Mesenchymal stem cell (in vitro differentiated cells and primary cell): ENCODE data around the gene CLEC6A.

Source experiments
- DNase-seq: peaks from one replicate; pipeline ENCODE4 v3.0.0-alpha.2; 2013
- H2AFZ ChIP-seq: one replicate; pipeline ENCODE4 v1.6.1; 2013; ENCODE audit warnings: low read depth, mild to moderate bottlenecking, control low read depth, inconsistent platforms, low read length, moderate library complexity
- H2AK5ac ChIP-seq: 2 replicates; pipeline ENCODE4 v1.6.1; 2013; ENCODE audit warnings: low read length, moderate library complexity, mild to moderate bottlenecking, inconsistent platforms; ENCODE audit not compliant: severe bottlenecking
- H2BK120ac ChIP-seq: one replicate; pipeline ENCODE4 v1.6.1; 2013; ENCODE audit warnings: low read depth, mild to moderate bottlenecking, inconsistent platforms, low read length, moderate library complexity
- H2BK12ac ChIP-seq, 2 experiments: one replicate each; pipeline ENCODE4 v1.6.1; 2013; ENCODE audit warnings: inconsistent platforms in 2 of 2, low read length in 2 of 2, mild to moderate bottlenecking in 2 of 2, moderate library complexity in 2 of 2, control low read depth in 1 of 2
- H2BK15ac ChIP-seq: one replicate; pipeline ENCODE4 v1.6.1; 2013; ENCODE audit warnings: mild to moderate bottlenecking, low read depth, inconsistent platforms; ENCODE audit not compliant: poor library complexity, severe bottlenecking
- H2BK5ac ChIP-seq: 2 replicates; pipeline ENCODE4 v1.6.1; 2013; ENCODE audit warnings: low read depth, mild to moderate bottlenecking, low read length, control low read depth, inconsistent platforms; ENCODE audit not compliant: poor library complexity, severe bottlenecking
- H3K14ac ChIP-seq, 2 experiments: one replicate each; pipeline ENCODE4 v1.6.1; 2013; ENCODE audit warnings: inconsistent platforms in 2 of 2, low read length in 2 of 2, control low read depth in 1 of 2, mild to moderate bottlenecking in 1 of 2, moderate library complexity in 1 of 2
- H3K18ac ChIP-seq, 2 experiments: one replicate each; pipeline ENCODE4 v1.6.1; 2013; ENCODE audit warnings: inconsistent platforms in 2 of 2, low read length in 2 of 2, control low read depth in 1 of 2, low read depth in 1 of 2, mild to moderate bottlenecking in 1 of 2
- H3K23ac ChIP-seq, 2 experiments: one replicate each; pipeline ENCODE4 v1.6.1; 2013; ENCODE audit warnings: inconsistent platforms in 2 of 2, low read length in 2 of 2, mild to moderate bottlenecking in 2 of 2, moderate library complexity in 2 of 2, control low read depth in 1 of 2
- H3K27ac ChIP-seq: 2 replicates; pipeline ENCODE4 v1.5.1; 2013; ENCODE audit warnings: mild to moderate bottlenecking, moderate library complexity, low read length, control low read depth, inconsistent platforms; ENCODE audit not compliant: poor library complexity, severe bottlenecking
- H3K27me3 ChIP-seq, 2 experiments: 2 replicates each; pipeline versions ENCODE4 v1.6.1 to v1.7.0; 2013; ENCODE audit warnings: low read length in 2 of 2, mild to moderate bottlenecking in 2 of 2, moderate library complexity in 2 of 2, control low read depth in 1 of 2, inconsistent platforms in 1 of 2; ENCODE audit not compliant: control insufficient read depth in 1 of 2, insufficient read depth in 1 of 2
- H3K36me3 ChIP-seq, 2 experiments: 2 replicates each; pipeline versions ENCODE4 v1.6.1 to v1.7.0; 2013; ENCODE audit warnings: low read length in 2 of 2, control low read depth in 1 of 2, inconsistent platforms in 1 of 2, low read depth in 1 of 2, mild to moderate bottlenecking in 1 of 2; ENCODE audit not compliant: insufficient read depth in 2 of 2, control insufficient read depth in 1 of 2
- H3K4ac ChIP-seq, 2 experiments: one replicate each; pipeline ENCODE4 v1.6.1; 2013; ENCODE audit warnings: inconsistent platforms in 2 of 2, low read length in 2 of 2, mild to moderate bottlenecking in 2 of 2, moderate library complexity in 2 of 2, control low read depth in 1 of 2, low read depth in 1 of 2
- H3K4me1 ChIP-seq: 2 replicates; pipeline ENCODE4 v1.6.1; 2013; ENCODE audit warnings: low read depth, low read length, control low read depth; ENCODE audit not compliant: control insufficient read depth, insufficient read depth
- H3K4me2 ChIP-seq: 2 replicates; pipeline ENCODE4 v1.6.1; 2013; ENCODE audit warnings: low read length, mild to moderate bottlenecking, inconsistent platforms; ENCODE audit not compliant: poor library complexity, severe bottlenecking
- H3K4me3 ChIP-seq, 2 experiments: 2 replicates each; pipeline versions ENCODE4 v1.5.1 to v1.7.0; 2013; ENCODE audit warnings: low read length in 2 of 2, mild to moderate bottlenecking in 2 of 2, control low read depth in 1 of 2, low read depth in 1 of 2; ENCODE audit not compliant: insufficient read depth in 1 of 2
- H3K79me1 ChIP-seq: replicated peaks from 2 replicates; pipeline ENCODE4 v1.6.1; 2013; ENCODE audit warnings: mild to moderate bottlenecking, control low read depth, low read length, inconsistent platforms; ENCODE audit not compliant: poor library complexity, severe bottlenecking
- H3K9ac ChIP-seq: 2 replicates; pipeline ENCODE4 v1.7.0; 2013; ENCODE audit warnings: mild to moderate bottlenecking, low read length, moderate library complexity
- H3K9me3 ChIP-seq: 2 replicates; pipeline ENCODE4 v1.7.0; 2013; ENCODE audit warnings: mild to moderate bottlenecking, low read length; ENCODE audit not compliant: control insufficient read depth
- H4K8ac ChIP-seq: one replicate; pipeline ENCODE4 v1.6.1; 2013; ENCODE audit warnings: inconsistent platforms, mild to moderate bottlenecking, low read length, moderate library complexity
- H4K91ac ChIP-seq: one replicate; pipeline ENCODE4 v1.6.1; 2013; ENCODE audit warnings: mild to moderate bottlenecking, low read length, inconsistent platforms
- WGBS: methylation state at CpG from one replicate; pipeline ENCODE4 v1.1.7; 2013; ENCODE audit warnings: mixed read lengths; 5-methylcytosine and 5-hydroxymethylcytosine counted together

CLEC6A gene

DNA sequence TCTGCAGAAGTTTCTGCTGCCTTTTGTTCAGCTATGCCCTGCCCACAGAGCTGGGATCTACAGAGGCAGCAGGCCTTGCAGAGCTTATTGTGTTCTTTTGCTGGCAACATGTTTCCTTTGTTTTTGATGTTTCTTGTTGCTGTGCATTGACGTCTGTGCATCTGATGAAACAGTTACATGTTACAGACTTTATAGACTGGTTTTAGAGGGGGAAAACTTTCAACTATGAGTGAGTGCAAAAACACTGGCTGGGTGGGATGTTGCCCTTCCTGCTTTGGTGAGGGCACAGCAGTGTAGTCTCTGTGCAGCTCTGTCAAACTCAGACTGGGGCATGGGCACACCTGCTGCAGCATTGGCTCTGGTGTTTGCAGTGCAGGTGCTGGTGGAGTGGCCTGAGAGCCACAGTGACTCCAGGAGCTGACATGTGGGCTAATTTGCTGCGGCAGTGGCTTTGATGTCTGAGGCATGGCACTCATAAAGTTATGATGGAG, 26.9 kb downstream of the CLEC6A start:
- Histone ChIP-seq H2BK5ac (no peak overlapping the region), H3K36me3 (no peaks in the 10 kb centered on the region), H3K4me3 (no peak overlapping the region), H3K4ac (no peak overlapping the region), H3K27ac (no peak overlapping the region), H3K4me2 (no peak overlapping the region), H3K9ac (no peak overlapping the region), H2BK12ac (no peak overlapping the region), H2BK15ac (no peak overlapping the region), H2BK120ac (no peak overlapping the region), H3K14ac (no peak overlapping the region), H3K18ac (no peak overlapping the region), H3K79me1 (no peaks in the 10 kb centered on the region), H3K27me3 (no peaks in the 10 kb centered on the region), H3K23ac (no peak overlapping the region), H3K4me1 (no peaks in the 10 kb centered on the region), H2AK5ac (no peak overlapping the region), H2AFZ (no peak overlapping the region), H3K9me3 (no peaks in the 10 kb centered on the region), H4K8ac (no peak overlapping the region), H4K91ac (no peak overlapping the region)
- 84% methylated on average over 2 of the region's 2 CpGs for WGBS
- no peak for DNase-seq

DNA sequence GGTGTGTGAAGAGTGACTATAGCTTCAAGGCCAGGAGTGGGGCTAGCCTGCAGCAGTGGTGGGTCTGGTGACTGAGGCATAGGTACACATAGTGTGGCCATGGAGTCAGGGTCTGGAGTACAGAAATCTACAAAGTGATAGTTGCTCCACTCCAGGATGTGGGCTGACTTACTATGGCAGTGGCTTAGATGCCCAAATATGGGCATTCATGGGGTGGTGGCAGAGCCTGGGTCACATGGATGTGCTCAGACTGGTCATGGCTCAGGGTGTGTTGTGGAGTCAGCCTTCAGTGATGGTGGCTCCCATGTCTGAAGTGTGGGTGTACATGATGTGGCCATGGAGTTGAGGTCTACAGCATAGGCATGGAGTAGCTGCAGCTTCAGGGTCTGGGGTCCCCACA, 27.3 kb downstream of the CLEC6A start:
- no peak overlapping the region for H2AFZ ChIP-seq
- H3K36me3 ChIP-seq: no peaks in the 10 kb centered on the region
- no peaks in the 10 kb centered on the region for H3K27me3 ChIP-seq
- no peak overlapping the region for H2BK15ac ChIP-seq
- no peaks in the 10 kb centered on the region for H3K79me1 ChIP-seq
- no peak overlapping the region for H3K4me2 ChIP-seq
- H2BK5ac ChIP-seq: no peak overlapping the region
- H3K27ac ChIP-seq: no peak overlapping the region
- H3K18ac ChIP-seq: no peak overlapping the region
- no peak overlapping the region for H3K14ac ChIP-seq
- H4K8ac ChIP-seq: no peak overlapping the region
- no peaks in the 10 kb centered on the region for H3K4me1 ChIP-seq
- DNase-seq: no peak
- no peak overlapping the region for H2AK5ac ChIP-seq
- no peak overlapping the region for H2BK12ac ChIP-seq
- H4K91ac ChIP-seq: no peak overlapping the region
- H2BK120ac ChIP-seq: no peak overlapping the region
- H3K9me3 ChIP-seq: no peaks in the 10 kb centered on the region
- H3K23ac ChIP-seq: no peak overlapping the region
- no peak overlapping the region for H3K4me3 ChIP-seq
- no peak overlapping the region for H3K9ac ChIP-seq
- no peak overlapping the region for H3K4ac ChIP-seq

GRCh38 chr12:8491646-8492530, 36.1 kb downstream of the CLEC6A start:
- DNase-seq: no peak
- Histone ChIP-seq H3K4me2 (no peak overlapping the region), H3K18ac (no peak overlapping the region), H3K79me1 (no peaks in the 10 kb centered on the region), H3K9ac (no peak overlapping the region), H4K91ac (no peak overlapping the region), H2AFZ (no peak overlapping the region), H3K4me1 (no peaks in the 10 kb centered on the region), H4K8ac (no peak overlapping the region), H3K14ac (no peak overlapping the region), H2BK15ac (no peak overlapping the region), H2BK5ac (no peak overlapping the region), H3K23ac (no peak overlapping the region), H3K4me3 (no peak overlapping the region), H3K9me3 (no peaks in the 10 kb centered on the region), H3K27ac (no peak overlapping the region), H2AK5ac (no peak overlapping the region), H3K36me3 (no peaks in the 10 kb centered on the region), H3K4ac (no peak overlapping the region), H3K27me3 (no peaks in the 10 kb centered on the region), H2BK12ac (no peak overlapping the region), H2BK120ac (no peak overlapping the region)
- WGBS: 85% methylated on average over 3 of the region's 5 CpGs

DNA sequence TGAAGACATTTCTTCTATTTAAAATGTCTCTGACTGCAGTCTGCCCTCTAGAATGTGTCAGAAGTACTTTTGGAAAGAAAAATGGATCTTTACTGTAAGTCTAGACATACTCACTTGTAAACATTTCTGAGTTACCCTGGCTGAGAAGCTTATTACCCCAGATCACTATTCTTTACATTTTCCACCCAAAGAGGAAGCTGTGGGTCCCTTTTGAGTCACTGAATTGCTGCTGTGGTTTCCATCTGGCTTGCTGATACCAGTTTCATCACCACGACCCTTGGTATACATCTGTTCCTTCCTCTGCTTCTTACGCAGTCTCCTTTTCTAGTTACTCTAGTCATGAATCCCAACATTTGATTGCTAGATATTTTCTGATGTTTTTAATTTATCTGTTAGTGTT, 37.3 kb downstream of the CLEC6A start:
- H3K79me1 ChIP-seq: no peaks in the 10 kb centered on the region
- no peak overlapping the region for H4K91ac ChIP-seq
- no peak overlapping the region for H3K4ac ChIP-seq
- no peaks in the 10 kb centered on the region for H3K4me1 ChIP-seq
- no peak overlapping the region for H4K8ac ChIP-seq
- no peak overlapping the region for H3K23ac ChIP-seq
- no peak overlapping the region for H2AFZ ChIP-seq
- H3K18ac ChIP-seq: no peak overlapping the region
- no peak overlapping the region for H2BK120ac ChIP-seq
- DNase-seq: peak; percentile 1
- H3K14ac ChIP-seq: no peak overlapping the region
- no peak overlapping the region for H2AK5ac ChIP-seq
- no CpG with 5 or more reads among the region's 2 CpGs for WGBS
- H2BK15ac ChIP-seq: no peak overlapping the region
- H2BK5ac ChIP-seq: no peak overlapping the region
- no peak overlapping the region for H3K4me2 ChIP-seq
- no peak overlapping the region for H3K9ac ChIP-seq
- no peak overlapping the region for H3K27ac ChIP-seq
- H3K4me3 ChIP-seq: no peak overlapping the region
- H3K27me3 ChIP-seq: peaks cover 0 to 6% of the 10 kb centered on the region in 2 experiments
- no peak overlapping the region for H2BK12ac ChIP-seq
- H3K9me3 ChIP-seq: no peaks in the 10 kb centered on the region
- H3K36me3 ChIP-seq: no peaks in the 10 kb centered on the region
